Measurements from ENCODE around the gene MAP3K1.
"Not testable (repeated sequence)": the region's sequence is repeated elsewhere in the genome, so short reads cannot be mapped to it uniquely, and the experiment has no call there.

MAP3K1 gene

DNA sequence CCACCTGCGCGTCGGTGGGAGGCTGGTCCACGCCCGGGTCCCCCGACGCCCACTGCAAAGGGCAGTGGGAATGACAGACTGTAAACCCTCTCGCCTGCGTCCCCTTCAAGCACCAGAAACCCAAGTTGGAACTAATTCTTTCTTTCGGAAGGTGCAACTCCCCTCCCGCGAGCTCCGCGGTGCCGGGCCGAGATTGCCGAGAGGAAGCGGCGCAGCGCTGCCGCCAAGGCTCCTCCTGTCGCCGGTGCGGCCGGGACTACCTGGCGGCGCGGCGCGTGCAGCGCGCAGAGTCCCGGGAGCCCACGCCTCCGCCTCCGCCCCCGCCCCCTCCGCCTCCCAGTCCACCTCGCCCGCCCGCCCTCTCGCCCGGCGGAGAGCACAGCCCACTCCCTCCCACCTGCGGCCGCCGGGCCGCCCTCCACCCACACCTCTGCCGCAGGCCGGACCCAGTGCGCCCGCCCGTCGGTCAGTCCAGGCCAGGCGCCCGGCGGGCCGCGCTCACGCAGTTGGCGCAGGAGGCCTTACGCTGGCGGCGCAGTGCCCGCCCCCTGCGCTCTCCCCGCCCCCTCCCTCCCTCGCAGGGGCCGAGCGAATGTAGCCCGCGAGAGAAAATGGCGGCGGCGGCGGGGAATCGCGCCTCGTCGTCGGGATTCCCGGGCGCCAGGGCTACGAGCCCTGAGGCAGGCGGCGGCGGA lies at the start of gene MAP3K1:
Gene MAP3K1, plus strand, starts transcription at position 587 of the 695 bp plus-strand sequence. Its CDS starts 25 bp downstream, at position 612.
- peak in 1 of 2 experiments; percentile 32 for DNase-seq (ENCODE audit: low read depth in 2 of 2)

DNA sequence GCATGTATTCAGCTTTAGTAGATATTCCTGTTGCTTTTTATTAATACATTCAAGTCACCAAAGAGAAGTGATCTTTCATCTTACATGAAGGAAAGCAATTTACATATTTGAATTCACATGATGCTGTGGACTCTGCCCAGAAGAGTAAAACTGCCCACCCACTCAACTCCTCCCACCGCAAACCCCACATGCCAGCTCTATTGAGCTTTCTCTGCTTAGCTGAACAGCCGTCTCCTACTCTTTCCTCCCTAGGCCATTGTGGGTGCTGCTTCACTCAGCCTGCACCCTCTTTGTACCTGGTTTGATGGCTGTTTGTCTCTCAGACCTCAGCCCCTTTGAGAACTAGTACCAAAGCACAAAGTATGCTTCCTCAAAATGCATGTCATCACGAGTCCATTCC lies 48.4 kb upstream of the MAP3K1 start:
- DNase-seq (ENCODE audit: low read depth in 2 of 2) = no peak

DNA sequence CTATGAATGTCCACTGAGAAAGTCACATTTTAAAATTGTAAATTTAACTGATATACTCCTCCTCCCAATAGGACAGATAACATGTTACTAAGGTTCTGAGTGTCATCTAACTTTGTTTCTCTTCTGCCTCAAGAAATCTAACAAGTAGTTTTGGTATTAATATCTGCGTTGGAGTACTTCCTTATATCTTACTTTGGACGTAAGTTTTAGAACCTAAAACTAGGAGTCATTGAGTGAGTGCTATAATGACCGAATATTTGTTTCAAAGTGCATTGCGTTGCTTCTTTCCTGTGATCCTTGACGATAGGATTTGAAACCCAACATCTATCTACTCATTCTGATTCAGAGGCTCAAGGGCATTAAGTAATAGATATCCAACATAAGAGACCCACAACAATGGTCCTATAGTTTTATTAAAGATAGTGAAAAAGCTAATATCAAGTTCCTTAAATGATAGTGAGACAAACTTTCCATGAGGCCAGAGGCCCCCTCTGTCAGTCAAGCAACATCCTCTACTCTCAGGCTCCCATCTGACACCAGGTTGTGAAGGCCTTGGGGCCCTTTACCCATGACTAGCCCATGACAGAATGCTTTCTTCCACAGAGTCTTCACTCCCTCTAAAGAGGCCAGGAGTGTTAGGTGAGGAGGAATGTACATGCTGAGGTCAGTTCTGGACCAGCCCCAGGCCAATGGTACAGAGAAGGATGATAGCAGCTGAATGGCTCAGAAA lies 45.3 kb upstream of the MAP3K1 start:
- no peak for DNase-seq (ENCODE audit: low read depth in 2 of 2)

DNA sequence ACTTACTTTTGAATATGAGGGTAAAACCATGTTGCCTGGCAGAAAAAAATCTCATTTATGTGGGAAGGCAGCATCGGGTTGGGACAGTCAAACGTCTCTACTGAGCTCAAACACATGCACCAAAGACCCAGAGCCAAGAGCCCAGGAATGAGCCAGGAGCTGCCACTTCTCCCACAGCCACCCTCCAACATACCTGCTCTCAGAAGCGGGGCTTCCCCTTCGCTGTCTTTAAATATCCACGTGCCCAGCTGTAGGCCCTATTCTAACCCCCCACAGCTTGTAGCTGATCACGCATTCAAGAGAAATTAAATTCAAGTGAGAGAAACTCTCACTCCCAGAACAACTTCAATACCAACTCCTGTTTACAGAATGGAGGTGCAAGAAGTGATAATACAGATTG lies 42.6 kb upstream of the MAP3K1 start:
- DNase-seq (ENCODE audit: low read depth in 2 of 2) = no peak

DNA sequence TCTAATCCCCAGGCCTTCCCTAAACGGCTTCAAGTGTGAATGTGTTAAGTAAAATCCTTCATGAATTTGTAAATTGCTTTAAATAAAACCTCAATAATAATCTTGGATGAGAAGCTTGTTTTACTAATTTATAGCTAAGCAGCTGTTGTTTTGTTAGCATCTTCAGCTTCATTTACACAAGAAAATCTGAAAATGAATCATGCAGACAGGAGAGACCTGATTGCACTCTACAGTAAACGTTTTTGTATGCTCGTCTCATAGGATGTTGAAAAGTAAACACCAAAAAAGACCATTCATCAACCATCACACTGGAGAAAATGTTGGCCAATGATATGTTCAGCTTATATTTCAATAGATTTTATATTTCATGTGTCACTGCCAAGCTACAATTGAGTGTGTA lies 40.4 kb upstream of the MAP3K1 start:
- no peak for DNase-seq (ENCODE audit: low read depth in 2 of 2)

DNA sequence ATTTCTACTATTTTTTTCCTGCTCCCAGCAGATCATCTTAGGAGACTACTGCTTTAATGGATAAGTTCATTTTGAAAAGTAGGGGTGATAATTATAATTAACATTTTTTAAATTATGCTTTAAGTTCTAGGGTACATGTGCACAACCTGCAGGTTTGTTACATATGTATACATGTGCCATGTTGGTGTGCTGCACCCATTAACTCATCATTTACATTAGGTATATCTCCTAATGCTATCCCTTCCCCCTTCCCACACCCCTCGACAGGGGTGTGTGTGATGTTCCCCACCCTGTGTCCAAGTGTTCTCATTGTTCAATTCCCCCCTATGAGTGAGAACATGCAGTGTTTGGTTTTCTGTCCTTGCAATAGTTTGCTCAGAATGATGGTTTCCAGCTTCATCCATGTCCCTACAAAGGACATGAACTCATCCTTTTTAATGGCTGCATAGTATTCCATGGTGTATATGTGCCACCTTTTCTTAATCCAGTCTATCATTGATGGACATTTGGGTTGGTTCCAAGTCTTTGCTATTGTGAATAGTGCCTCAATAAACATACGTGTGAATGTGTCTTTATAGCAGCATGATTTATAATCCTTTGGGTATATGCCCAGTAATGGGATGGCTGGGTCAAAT lies 39.0 kb upstream of the MAP3K1 start:
- not testable (repeated sequence) for DNase-seq (ENCODE audit: low read depth in 2 of 2)

DNA sequence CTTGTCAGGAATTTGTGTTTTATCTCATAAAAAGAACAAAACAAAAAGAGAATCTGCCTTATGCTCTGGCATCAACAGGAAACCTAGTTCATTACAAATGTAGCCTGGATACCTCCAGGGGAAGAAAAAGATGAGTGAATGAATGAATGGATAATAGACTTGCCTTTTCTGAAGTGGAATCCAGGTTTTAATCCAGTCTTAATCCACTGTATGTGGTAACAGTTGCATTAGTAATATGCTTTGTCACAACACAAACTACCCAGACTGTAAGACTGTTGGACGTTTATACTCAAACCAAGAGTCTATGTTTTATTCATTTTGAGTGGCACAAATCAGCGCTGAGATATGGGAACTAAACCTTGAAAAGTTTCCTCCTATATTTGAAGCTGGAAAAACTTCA lies 32.1 kb upstream of the MAP3K1 start:
- DNase-seq (ENCODE audit: low read depth in 2 of 2) = no peak

DNA sequence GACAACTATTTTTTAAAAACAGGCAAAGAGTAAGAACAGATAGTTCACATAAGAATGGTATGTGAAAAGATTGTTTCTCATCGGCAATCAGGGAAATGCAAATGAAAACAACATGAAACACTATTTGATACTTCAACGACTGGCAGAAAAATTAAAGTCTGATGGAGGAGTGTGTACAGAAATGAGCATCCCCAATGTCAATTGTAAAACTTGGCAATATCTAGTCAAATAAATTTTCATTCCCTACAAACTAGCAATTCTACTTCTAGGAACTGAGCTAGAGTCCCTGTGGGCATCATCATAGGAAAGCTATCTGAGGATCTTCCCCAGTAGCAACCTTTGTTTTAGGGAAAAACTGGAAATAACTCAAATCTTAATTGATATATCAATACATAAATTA lies 29.0 kb upstream of the MAP3K1 start:
- DNase-seq (ENCODE audit: low read depth in 2 of 2) = no peak

DNA sequence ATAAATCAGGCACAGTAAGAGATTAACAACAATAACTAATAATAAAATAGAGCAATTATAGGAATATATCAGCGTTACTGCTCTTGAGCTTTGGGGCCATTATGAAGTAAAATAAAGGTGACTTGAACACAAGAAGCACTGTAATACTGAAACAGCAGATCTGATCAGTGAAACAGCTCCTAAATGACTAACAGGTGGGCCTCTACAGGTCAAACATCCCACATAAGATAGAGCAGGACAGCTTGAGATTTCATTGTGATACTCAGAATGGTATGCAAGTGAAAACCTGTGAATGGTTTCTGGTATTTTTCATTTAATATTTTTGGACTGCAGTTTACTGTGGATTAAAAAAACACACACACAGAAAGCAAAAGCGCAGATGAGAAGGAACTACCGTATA lies 24.0 kb upstream of the MAP3K1 start:
- DNase-seq (ENCODE audit: low read depth in 2 of 2) = no peak

DNA sequence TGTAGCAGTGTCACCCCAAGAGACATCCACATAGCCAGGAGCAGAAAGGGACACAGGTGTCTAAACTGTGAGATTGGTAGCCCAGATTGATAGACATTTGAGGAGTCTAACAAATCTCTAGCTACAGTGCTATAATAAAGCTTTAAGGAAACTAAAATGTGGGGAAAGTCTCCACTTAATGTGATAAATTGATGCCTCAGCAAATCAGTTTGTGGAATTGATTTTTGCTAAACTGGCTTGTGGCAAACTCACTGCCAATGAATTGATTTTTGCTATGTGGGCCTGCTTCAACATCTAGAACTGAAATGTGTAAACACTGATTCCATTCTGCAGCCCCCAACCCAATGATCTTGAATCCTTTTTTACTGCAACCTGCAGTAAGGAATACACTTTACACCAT lies 16.8 kb upstream of the MAP3K1 start:
- no peak for DNase-seq (ENCODE audit: low read depth in 2 of 2)

DNA sequence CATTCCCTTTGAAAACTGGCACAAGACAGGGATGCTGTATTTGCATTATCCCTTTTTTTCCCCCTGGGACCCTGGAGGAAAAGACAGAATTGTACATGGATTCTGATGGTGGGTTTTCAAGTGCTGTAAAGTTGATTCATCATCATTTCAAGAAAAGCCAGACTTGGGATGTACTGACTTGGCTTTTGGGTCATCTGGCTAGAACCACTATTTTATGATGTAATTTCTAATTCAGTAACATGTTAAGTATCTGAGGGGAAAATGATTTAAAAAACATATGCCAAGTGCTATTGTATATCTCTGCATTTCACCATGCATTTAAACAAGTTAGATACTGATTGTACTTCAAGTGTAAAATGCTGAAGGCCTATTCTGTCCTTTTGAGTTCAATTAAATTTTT lies 15.2 kb upstream of the MAP3K1 start:
- no peak for DNase-seq (ENCODE audit: low read depth in 2 of 2)

DNA sequence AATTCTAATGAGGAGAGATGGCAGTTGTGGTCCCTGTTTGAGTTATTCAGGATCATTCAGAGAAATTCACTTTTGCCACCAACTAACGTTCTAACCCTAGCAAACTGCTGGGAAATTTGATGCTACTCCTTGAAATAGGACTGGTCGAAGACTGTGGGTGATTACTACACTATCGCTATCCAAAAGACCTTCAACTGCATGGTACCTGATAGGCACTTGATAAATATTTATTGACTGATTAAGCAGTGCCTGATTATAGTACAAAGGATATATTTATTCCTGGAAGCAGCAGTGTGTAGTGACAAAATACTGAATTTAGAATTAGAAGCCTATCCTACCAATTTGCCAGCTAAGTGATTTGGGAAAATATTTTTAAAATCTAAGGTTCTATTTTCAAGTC lies 14.1 kb upstream of the MAP3K1 start:
- no peak for DNase-seq (ENCODE audit: low read depth in 2 of 2)

DNA sequence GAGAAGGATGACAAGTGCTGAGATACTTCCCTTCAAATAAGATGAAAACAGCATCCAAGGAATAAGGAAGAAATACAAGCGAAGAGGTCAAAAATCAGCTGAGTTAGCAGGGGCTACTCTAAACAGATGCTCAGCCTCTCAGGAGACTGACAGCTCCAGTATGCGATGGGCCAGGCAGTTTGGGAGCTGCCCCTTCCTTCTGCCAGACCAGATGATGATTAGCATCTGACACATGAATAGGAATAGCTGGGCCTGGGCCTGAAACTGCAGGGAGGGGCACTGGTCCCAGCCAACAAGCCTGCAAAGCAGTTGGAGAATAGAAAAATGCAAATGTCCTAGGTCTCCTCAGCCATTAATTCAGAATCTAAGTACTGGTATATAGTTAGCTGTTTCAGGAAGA lies 13.1 kb upstream of the MAP3K1 start:
- no peak for DNase-seq (ENCODE audit: low read depth in 2 of 2)

DNA sequence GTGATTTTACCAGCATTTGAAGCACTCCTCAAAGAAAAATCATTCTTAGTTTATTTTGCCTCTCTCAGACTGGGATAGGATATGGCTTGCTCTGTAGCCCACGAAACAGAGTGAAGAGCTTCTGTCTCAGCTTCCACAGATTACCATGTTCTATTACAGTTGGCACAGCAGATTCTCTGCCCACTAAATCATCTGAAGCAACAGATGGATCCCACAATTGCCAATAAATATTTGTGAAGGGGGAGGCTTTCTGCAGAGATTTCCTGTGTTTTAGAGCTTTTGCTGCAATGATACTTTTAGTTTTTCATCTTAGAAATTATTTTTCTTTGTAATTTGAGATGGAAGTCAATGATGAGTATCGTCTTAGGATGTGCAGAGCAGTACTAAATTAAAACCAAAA lies 12.3 kb upstream of the MAP3K1 start:
- no peak for DNase-seq (ENCODE audit: low read depth in 2 of 2)

DNA sequence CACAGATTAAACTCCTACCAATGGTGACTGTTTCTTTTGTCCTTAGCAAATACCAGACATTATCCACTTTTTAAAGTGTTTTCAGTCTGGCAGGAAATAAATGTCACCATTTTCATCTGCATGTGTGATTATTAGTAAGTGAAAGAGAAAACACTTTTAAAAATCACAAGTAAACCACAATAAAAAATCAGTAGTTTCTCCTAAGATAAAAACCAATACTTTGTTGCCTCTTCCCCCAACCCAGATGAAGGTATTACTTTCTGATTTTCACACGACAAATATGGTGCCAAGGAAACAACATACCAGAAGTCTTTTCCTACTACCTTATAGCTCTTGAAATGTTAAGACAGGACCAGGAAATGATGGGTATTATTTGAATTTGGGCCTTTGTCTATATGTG lies 11.5 kb upstream of the MAP3K1 start:
- DNase-seq (ENCODE audit: low read depth in 2 of 2) = no peak

DNA sequence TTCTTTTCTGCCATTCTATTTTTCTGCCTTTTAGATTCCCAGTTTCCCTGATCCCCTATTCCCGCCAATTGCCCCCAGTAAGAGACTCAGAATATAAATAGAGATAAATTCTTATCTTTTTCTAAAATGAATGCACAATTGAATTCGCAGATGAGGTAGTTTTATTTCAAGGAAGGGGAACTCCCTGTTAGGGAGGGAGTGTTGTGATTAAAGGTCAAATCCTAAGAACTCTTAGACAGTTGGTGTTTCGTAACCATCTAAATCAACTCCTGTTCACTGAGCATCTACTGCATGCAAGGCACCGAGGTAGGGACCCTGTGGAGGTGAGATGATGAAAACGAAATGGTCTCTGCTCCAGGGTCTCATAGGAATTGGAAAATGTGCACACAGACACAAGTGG lies 7.7 kb upstream of the MAP3K1 start:
- no peak for DNase-seq (ENCODE audit: low read depth in 2 of 2)

DNA sequence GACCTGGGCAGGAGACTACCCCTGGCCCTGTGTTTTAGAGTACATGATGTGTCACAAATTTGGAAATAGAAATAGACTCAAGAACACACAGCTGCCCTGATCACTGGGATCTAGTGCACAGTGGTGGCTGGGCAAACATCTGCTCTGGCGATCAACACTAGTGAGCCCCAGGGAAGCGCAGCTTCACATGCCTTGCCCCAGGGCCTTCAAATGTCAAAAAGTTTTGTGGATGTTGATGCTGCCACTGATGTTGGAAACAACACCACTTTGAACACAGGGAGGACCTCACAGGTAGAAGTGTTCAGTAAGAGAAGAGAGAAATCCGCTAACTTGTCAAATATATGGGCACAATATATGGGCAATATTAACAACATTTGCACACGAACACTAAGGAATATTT lies 7.1 kb upstream of the MAP3K1 start:
- DNase-seq (ENCODE audit: low read depth in 2 of 2) = no peak

DNA sequence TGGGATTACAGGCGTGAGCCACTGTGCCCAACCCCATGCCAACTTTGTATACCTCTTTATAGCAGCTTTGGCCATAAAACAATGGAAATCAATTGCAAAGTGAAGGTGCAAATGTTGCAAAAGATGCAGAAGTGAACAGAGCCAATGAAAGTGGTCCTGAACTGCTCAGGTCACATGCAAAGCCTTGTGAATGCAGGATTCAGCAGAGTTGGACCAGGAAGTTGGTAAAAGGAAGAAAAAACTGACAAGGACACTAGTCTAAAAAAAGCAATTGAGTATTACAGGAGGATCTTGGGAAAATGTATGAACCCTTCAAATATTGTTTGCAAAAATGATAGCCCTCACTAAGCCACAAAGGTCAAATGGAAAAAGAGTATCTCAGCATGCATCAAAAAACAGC lies 4.5 kb upstream of the MAP3K1 start:
- no peak for DNase-seq (ENCODE audit: low read depth in 2 of 2)

DNA sequence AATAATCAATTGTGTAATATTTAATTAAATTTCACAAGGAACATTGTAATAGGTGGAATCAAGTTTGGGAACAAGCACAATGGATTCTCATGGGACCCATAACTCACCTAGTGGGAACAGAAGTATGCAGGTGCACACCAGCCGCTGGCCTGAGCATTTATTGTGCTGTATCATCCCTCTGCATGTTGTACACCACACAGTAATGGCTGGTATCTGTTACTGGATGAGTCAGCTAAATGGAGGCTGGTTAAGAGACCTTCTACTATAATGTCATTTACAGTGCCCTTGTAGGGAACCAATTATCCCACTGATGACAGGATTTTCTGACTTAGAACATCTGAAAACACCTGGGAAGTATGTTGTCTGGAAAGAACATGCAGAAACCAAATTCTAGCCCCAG lies 3.2 kb upstream of the MAP3K1 start:
- DNase-seq (ENCODE audit: low read depth in 2 of 2) = no peak

DNA sequence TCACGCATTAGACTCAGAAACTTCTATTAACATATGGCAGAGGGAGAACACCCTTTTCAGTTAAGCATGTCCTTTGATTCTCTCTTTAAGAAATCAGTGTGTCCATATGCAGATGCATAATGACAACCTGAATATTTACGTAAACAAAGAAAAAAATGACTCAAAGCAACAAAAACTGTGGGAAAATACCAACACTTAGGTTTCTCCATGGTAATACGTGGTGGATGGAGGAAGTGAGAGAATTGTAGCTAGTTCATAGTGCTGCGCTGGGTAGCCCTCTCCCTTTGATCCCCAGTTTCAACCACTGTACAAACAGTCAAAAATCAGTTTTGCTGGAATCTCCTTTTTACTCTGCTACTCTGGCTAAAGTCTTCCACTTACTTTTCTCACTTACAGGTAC lies 2.0 kb upstream of the MAP3K1 start:
- no peak for DNase-seq (ENCODE audit: low read depth in 2 of 2)

DNA sequence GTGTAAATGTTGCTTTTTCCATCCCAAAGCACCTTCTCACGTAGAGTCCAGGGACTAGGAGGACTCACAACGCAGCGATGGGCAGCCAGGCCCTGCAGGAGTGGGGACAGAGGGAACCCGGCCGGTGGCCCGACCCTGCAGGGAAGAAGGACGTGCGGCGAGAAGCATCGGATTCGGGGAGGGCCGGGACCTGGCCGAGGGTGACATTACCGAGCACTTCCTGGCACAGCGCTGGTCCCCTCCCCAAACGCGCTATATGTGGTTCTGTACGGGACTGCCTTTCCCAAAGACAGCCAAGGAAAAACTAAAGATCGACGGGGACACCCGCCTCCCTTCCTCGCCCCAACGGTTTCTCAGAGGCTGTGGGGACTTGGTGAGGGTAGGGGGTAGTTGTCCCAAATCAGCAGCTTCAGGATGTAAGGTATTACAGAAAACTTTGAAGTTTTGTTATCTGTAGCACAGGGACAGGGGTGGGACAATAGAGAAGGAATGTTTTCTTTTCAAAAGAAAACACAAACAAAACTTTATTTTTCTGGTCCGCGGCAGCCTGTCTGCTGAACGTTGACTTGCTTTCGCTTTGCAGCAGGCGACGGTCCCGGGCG lies 887 bp upstream of the MAP3K1 start:
- DNase-seq (ENCODE audit: low read depth in 2 of 2) = no peak

DNA sequence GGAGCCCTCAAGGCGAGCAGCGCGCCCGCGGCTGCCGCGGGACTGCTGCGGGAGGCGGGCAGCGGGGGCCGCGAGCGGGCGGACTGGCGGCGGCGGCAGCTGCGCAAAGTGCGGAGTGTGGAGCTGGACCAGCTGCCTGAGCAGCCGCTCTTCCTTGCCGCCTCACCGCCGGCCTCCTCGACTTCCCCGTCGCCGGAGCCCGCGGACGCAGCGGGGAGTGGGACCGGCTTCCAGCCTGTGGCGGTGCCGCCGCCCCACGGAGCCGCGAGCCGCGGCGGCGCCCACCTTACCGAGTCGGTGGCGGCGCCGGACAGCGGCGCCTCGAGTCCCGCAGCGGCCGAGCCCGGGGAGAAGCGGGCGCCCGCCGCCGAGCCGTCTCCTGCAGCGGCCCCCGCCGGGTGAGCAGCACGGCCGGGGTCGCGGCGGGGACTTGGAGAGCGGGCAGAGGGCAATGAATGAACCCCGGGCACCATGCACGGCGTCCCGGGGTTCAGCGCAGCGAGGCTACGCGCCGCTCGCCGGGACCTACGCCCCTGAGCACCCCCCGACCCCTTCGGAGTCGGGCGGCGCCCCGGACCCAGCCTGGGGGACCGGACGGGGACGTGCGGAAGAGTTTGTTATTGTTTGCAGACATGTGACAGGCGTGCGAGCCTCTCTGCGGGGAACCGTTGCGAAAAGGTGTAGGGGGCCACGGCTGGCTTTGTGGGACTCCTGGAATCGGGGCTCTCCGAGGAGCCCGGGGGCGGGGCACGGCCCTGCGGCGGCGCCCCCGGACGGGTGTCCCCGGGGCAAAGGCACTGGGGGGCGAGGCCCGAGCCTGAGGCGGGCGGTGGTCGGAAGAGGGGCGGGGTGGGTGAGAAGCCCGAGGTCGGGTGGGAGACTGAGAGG lies 553 bp downstream of the MAP3K1 start:
- DNase-seq (ENCODE audit: low read depth in 2 of 2) = no peak

Data from fibroblast of skin of left quadriceps (primary cell).